Progenitor cell of endocrine pancreas (in vitro differentiated cells): ENCODE data around the gene SCYGR2. TPM values are rescaled to one million over a fixed set of nuclear protein-coding genes. Genes with fewer than 3 reads are reported as not detected.

Experiments used
- DNase-seq: peaks from one replicate; pipeline ENCODE4 v3.0.0; 2021; ENCODE audit warnings: low spot score; ENCODE audit not compliant: unreplicated experiment
- H3K27ac Mint-ChIP-seq: 2 replicates; pipeline ENCODE4 v1.8.0; 2021; ENCODE audit warnings: mild to moderate bottlenecking, moderate library complexity, mixed read lengths
- H3K27me3 Mint-ChIP-seq: 2 replicates; pipeline ENCODE4 v1.8.0; 2021; ENCODE audit warnings: mixed read lengths
- H3K36me3 Mint-ChIP-seq: 2 replicates; pipeline ENCODE4 v1.8.0; 2022; ENCODE audit warnings: mixed read lengths; ENCODE audit not compliant: insufficient read depth
- H3K4me1 Mint-ChIP-seq: 2 replicates; pipeline ENCODE4 v1.8.0; 2021; ENCODE audit warnings: low read depth, mixed read lengths
- H3K4me3 Mint-ChIP-seq: 2 replicates; pipeline ENCODE4 v1.8.0; 2021; ENCODE audit warnings: low read depth, mild to moderate bottlenecking, moderate library complexity, mixed read lengths
- H3K9me3 Mint-ChIP-seq: 2 replicates; pipeline ENCODE4 v1.8.0; 2021; ENCODE audit warnings: low read depth, mixed read lengths
- CTCF ChIP-seq: fragments of 200-600 bp; sonication (generic); IDR thresholded peaks from one replicate; pipeline ENCODE4 v1.5.0; 2021; ENCODE audit warnings: antibody characterized with exemption, mild to moderate bottlenecking; ENCODE audit not compliant: unreplicated experiment
- total RNA-seq: library from RNA; stranded (reverse); gene quantifications from 2 replicates; pipeline ENCODE4 v1.2.1, GENCODE V29; 2021

The SCYGR2 gene
- total RNA-seq, 1 donor from 2014 or later = not detected

- H3K36me3 Mint-ChIP-seq = no peaks in the 10 kb centered on the region
- no peak overlapping the region for H3K27ac Mint-ChIP-seq
- no peak overlapping the region for H3K4me3 Mint-ChIP-seq
- no peaks in the 10 kb centered on the region for H3K9me3 Mint-ChIP-seq
- no peaks in the 10 kb centered on the region for H3K4me1 Mint-ChIP-seq
- H3K27me3 Mint-ChIP-seq = peaks cover 3% of the 10 kb centered on the region
- no peak for TF ChIP-seq CTCF
- DNase-seq = no peak
Measured at GRCh38 chr2:227610123-227610522, 11.4 kb downstream of the SCYGR2 start.

- Mint-ChIP-seq H3K9me3 (no peaks in the 10 kb centered on the region), H3K4me1 (no peaks in the 10 kb centered on the region)
Measured at GRCh38 chr2:227612546-227613271, 14.0 kb downstream of the SCYGR2 start.

GRCh38 chr2:227613272-227613660, 14.6 kb downstream of the SCYGR2 start:
- no peak for DNase-seq
- Mint-ChIP-seq H3K4me1 (no peaks in the 10 kb centered on the region), H3K27me3 (peaks cover 18% of the 10 kb centered on the region), H3K27ac (no peak overlapping the region), H3K4me3 (no peak overlapping the region), H3K9me3 (no peaks in the 10 kb centered on the region), H3K36me3 (no peaks in the 10 kb centered on the region)
- TF ChIP-seq CTCF = no peak

More at GRCh38 chr2:227612546-227613271, 14.0 kb downstream of the SCYGR2 start:
- peaks cover 14% of the 10 kb centered on the region for H3K27me3 Mint-ChIP-seq
- DNase-seq = no peak
- TF ChIP-seq CTCF = no peak
- H3K4me3 Mint-ChIP-seq = no peak overlapping the region
- H3K27ac Mint-ChIP-seq = no peak overlapping the region
- no peaks in the 10 kb centered on the region for H3K36me3 Mint-ChIP-seq

GRCh38 chr2:227614246-227614645, 15.6 kb downstream of the SCYGR2 start:
- TF ChIP-seq CTCF = no peak
- Mint-ChIP-seq H3K4me3 (no peak overlapping the region), H3K27ac (no peak overlapping the region), H3K36me3 (no peaks in the 10 kb centered on the region), H3K9me3 (no peaks in the 10 kb centered on the region), H3K27me3 (peaks cover 18% of the 10 kb centered on the region), H3K4me1 (no peaks in the 10 kb centered on the region)
- DNase-seq = no peak

- H3K9me3 Mint-ChIP-seq = no peaks in the 10 kb centered on the region
- no peaks in the 10 kb centered on the region for H3K4me1 Mint-ChIP-seq
- H3K27me3 Mint-ChIP-seq = peaks cover 18% of the 10 kb centered on the region
- no peak for TF ChIP-seq CTCF
- H3K4me3 Mint-ChIP-seq = no peak within 1 kb of the TSS
- no peak for DNase-seq
- H3K27ac Mint-ChIP-seq = peak within 1 kb of the TSS; percentile 33
- H3K36me3 Mint-ChIP-seq = no peaks in the 10 kb centered on the region
Measured at GRCh38 chr2:227614740-227615139, 16.0 kb downstream of the SCYGR2 start, which contains the start of gene SCYGR3. SCYGR3 (minus strand) TSS chr2:227614840; CDS start chr2:227614840, 0 bp downstream.
